AG20443 (cell line): Measurements from ENCODE around the gene GJA8.
"Not testable (repeated sequence)": the region's sequence is repeated elsewhere in the genome, so short reads cannot be mapped to it uniquely, and the experiment has no call there.

Experiments used
- DNase-seq: peaks from one replicate; pipeline ENCODE4 v3.0.0; 2012; ENCODE audit warnings: low spot score, mixed read lengths

Gene GJA8

GRCh38 chr1:147902253-147902845 lies at the start of gene GJA8:
Gene GJA8, plus strand, starts transcription at chr1:147902795. Its CDS starts 5,161 bp downstream, at chr1:147907956.
- no peak for DNase-seq

GRCh38 chr1:147853391-147853790 lies 49.2 kb upstream of the GJA8 start:
- peak; percentile 47 for DNase-seq

- DNase-seq = not testable (repeated sequence)
These were observed 47.6 kb upstream of the GJA8 start for GRCh38 chr1:147854989-147855388.

GRCh38 chr1:147855996-147856395 lies 46.6 kb upstream of the GJA8 start:
- not testable (repeated sequence) for DNase-seq

- DNase-seq = not testable (repeated sequence)
These were observed 35.4 kb upstream of the GJA8 start for GRCh38 chr1:147867204-147867603.

- no peak for DNase-seq
These were observed 24.6 kb upstream of the GJA8 start for GRCh38 chr1:147878022-147878421.

GRCh38 chr1:147879911-147880310 lies 22.7 kb upstream of the GJA8 start:
- no peak for DNase-seq

- DNase-seq = no peak
These were observed 20.1 kb upstream of the GJA8 start for GRCh38 chr1:147882535-147882934.

GRCh38 chr1:147890177-147890790 lies 12.3 kb upstream of the GJA8 start:
- DNase-seq = peak; percentile 64

- DNase-seq = no peak
These were observed 11.5 kb upstream of the GJA8 start for GRCh38 chr1:147891088-147891487.

- DNase-seq = no peak
These were observed 10.4 kb upstream of the GJA8 start for GRCh38 chr1:147892216-147892615.

- peak; percentile 76 for DNase-seq
These were observed 9.8 kb upstream of the GJA8 start for GRCh38 chr1:147892731-147893214.

GRCh38 chr1:147895123-147895522 lies 7.5 kb upstream of the GJA8 start:
- DNase-seq = no peak

- DNase-seq = no peak
These were observed 5.4 kb upstream of the GJA8 start for GRCh38 chr1:147897029-147897752.

GRCh38 chr1:147897789-147898188 lies 4.8 kb upstream of the GJA8 start:
- no peak for DNase-seq

GRCh38 chr1:147904726-147905125 lies 2.1 kb downstream of the GJA8 start:
- no peak for DNase-seq

GRCh38 chr1:147907786-147908509 lies 5.4 kb downstream of the GJA8 start:
- DNase-seq = no peak

GRCh38 chr1:147912553-147912952 lies 10.0 kb downstream of the GJA8 start:
- DNase-seq = no peak

GRCh38 chr1:147913362-147913942 lies 10.9 kb downstream of the GJA8 start:
- no peak for DNase-seq

GRCh38 chr1:147919896-147920295 lies 17.3 kb downstream of the GJA8 start:
- DNase-seq = no peak

GRCh38 chr1:147924813-147925212 lies 22.2 kb downstream of the GJA8 start:
- no peak for DNase-seq

- DNase-seq = not testable (repeated sequence)
These were observed 24.6 kb downstream of the GJA8 start for GRCh38 chr1:147927215-147927614.
